ENCODE measurements around the gene MDFIC. TPM values are rescaled to one million over a fixed set of nuclear protein-coding genes. Genes with fewer than 3 reads are reported as not detected.

Gene MDFIC
- total RNA-seq, 3 donors from 2014 or later (not counting 1 experiment from before 2014, with no cell fraction given): 19.1 to 24.0 (median 21.8) TPM

- Mint-ChIP-seq H3K27ac (peak overlapping the region in 1 of 2 donors; percentile 30), H3K9me3 (no peaks in the 10 kb centered on the region), H3K4me3 (no peak overlapping the region), H3K4me1 (peaks cover 35 to 51% of the 10 kb centered on the region in 2 donors), H3K36me3 (no peaks in the 10 kb centered on the region), H3K27me3 (ENCODE audit: low read depth in 2 of 2) (no peaks in the 10 kb centered on the region)
- TF ChIP-seq CTCF (IDR thresholded peaks at IDR 0.05): no peak
- WGBS (ENCODE audit: insufficient coverage): 22% methylated on average over 1 of the region's 1 CpG
- peaks cover 14% of the 10 kb centered on the region for H3K36me3 ChIP-seq (ENCODE audit: control insufficient read depth, insufficient read depth, low read length)
- no peaks in the 10 kb centered on the region for H3K9me3 ChIP-seq (ENCODE audit: control insufficient read depth, insufficient read depth, low read length)
- no peak for DNase-seq
- H3K4me1 ChIP-seq (ENCODE audit: control insufficient read depth, insufficient read depth, low read length): peaks cover 4% of the 10 kb centered on the region
- no peaks in the 10 kb centered on the region for H3K27me3 ChIP-seq (ENCODE audit: control insufficient read depth, insufficient read depth, low read length)
- ATAC-seq: peak in 1 of 3 donors; percentile 39
- intact Hi-C loops (cut with micrococcal nuclease): no loop called here
- H3K27ac ChIP-seq (ENCODE audit: low read length): no peak overlapping the region
- H3K4me3 ChIP-seq (ENCODE audit: low read length): no peak overlapping the region
Observed at GRCh38 chr7:115014794-115015193, 92.9 kb downstream of the MDFIC start.

DNA sequence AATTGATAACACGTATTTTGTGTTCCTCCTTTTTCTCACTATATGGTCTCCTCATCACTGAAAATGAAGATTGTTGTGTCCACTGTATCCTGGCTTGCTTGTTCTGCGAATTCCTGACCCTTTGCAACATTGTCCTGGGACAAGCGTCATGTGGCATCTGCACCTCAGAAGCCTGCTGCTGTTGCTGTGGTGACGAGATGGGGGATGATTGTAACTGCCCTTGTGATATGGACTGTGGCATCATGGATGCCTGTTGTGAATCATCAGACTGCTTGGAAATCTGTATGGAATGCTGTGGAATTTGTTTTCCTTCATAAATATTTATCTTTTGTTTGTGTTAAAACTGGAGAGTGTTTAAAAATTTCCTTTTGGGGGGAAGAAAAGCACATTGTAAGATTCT is 93.7 kb downstream of the MDFIC start:
- Mint-ChIP-seq H3K36me3 (no peaks in the 10 kb centered on the region), H3K27ac (no peak overlapping the region), H3K9me3 (no peaks in the 10 kb centered on the region), H3K27me3 (ENCODE audit: low read depth in 2 of 2) (no peaks in the 10 kb centered on the region), H3K4me1 (peaks cover 37 to 51% of the 10 kb centered on the region in 2 donors), H3K4me3 (no peak overlapping the region)
- WGBS (ENCODE audit: insufficient coverage): 97% methylated on average over 4 of the region's 4 CpGs
- H3K4me1 ChIP-seq (ENCODE audit: control insufficient read depth, insufficient read depth, low read length): peaks cover 3% of the 10 kb centered on the region
- TF ChIP-seq CTCF (IDR thresholded peaks at IDR 0.05): no peak
- H3K9me3 ChIP-seq (ENCODE audit: control insufficient read depth, insufficient read depth, low read length): no peaks in the 10 kb centered on the region
- H3K27ac ChIP-seq (ENCODE audit: low read length): no peak overlapping the region
- intact Hi-C loops (cut with micrococcal nuclease): no loop called here
- H3K36me3 ChIP-seq (ENCODE audit: control insufficient read depth, insufficient read depth, low read length): peaks cover 14% of the 10 kb centered on the region
- no peak overlapping the region for H3K4me3 ChIP-seq (ENCODE audit: low read length)
- no peak for DNase-seq
- H3K27me3 ChIP-seq (ENCODE audit: control insufficient read depth, insufficient read depth, low read length): no peaks in the 10 kb centered on the region
- ATAC-seq: no peak

DNA sequence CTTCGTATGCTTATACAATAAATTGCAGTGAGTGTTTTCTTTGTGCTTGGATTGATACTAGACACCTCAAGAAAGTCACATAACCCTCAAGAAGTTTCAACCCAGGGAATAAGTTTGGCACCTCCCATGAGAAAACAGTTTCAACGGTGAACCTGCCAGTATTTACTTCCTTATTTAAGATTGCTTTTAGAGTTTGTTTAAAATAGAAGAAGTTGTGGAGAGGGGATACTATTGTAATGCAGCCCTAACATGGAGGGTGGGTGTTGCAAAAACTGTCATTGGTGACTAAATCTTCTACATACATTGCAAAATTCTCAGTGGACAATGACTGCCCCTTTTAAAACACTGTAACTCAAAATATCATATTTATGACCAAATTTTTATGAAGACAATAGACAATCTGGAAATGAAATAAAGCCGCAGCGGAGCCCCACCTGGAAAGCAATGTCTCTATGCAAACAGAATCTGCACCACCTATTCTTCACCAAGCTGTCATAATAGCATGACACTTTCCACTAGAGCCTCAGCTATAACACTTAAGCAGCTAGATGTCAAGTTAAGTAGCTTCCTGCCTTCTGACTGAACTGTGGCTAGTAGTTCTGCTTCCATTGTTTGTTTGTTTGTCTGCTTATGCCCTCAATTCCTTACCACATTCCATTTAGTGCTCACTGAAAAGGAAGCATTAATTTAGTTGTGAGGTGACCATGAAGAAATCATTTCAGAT is 98.2 kb downstream of the MDFIC start:
- peaks cover 4% of the 10 kb centered on the region for H3K4me1 ChIP-seq (ENCODE audit: control insufficient read depth, insufficient read depth, low read length)
- H3K27me3 ChIP-seq (ENCODE audit: control insufficient read depth, insufficient read depth, low read length): no peaks in the 10 kb centered on the region
- Mint-ChIP-seq H3K27me3 (ENCODE audit: low read depth in 2 of 2) (peaks cover 2 to 10% of the 10 kb centered on the region in 2 donors), H3K4me1 (peaks cover 24 to 40% of the 10 kb centered on the region in 2 donors), H3K9me3 (no peaks in the 10 kb centered on the region), H3K36me3 (no peaks in the 10 kb centered on the region), H3K27ac (no peak overlapping the region), H3K4me3 (no peak overlapping the region)
- intact Hi-C loops (cut with micrococcal nuclease): no loop called here
- no peak overlapping the region for H3K27ac ChIP-seq (ENCODE audit: low read length)
- 73% methylated on average over 3 of the region's 4 CpGs for WGBS (ENCODE audit: insufficient coverage)
- no peak for TF ChIP-seq CTCF (IDR thresholded peaks at IDR 0.05)
- ATAC-seq: peak in 1 of 3 donors; percentile 47
- no peak for DNase-seq
- H3K4me3 ChIP-seq (ENCODE audit: low read length): no peak overlapping the region
- H3K36me3 ChIP-seq (ENCODE audit: control insufficient read depth, insufficient read depth, low read length): peaks cover 11% of the 10 kb centered on the region
- no peaks in the 10 kb centered on the region for H3K9me3 ChIP-seq (ENCODE audit: control insufficient read depth, insufficient read depth, low read length)

DNA sequence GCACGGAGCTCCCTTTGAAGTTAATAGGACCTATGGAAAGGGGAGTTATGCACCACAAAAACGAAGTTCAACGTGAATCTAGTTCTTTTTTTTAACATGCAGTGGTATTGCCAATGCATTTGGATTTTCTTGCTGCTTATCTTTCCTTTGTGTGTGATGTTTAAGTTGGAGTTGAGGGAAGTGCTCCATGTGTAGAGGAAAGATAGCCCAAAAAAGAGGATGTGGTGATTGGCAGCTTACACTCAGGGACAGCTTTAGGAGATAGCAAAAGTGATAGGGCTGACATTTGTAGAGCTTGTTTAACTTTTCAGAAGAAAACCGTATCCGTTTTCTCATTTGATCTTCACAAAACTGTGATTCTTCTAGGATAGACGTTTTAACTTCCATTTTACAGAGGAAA is 101.3 kb downstream of the MDFIC start:
- no peak overlapping the region for H3K4me3 ChIP-seq (ENCODE audit: low read length)
- H3K4me3 Mint-ChIP-seq: no peak overlapping the region
- no peaks in the 10 kb centered on the region for H3K36me3 ChIP-seq (ENCODE audit: control insufficient read depth, insufficient read depth, low read length)
- peaks cover 4% of the 10 kb centered on the region for H3K4me1 ChIP-seq (ENCODE audit: control insufficient read depth, insufficient read depth, low read length)
- WGBS (ENCODE audit: insufficient coverage): 7% methylated on average over 3 of the region's 6 CpGs
- peaks cover 16 to 31% of the 10 kb centered on the region in 2 donors for H3K4me1 Mint-ChIP-seq
- H3K9me3 Mint-ChIP-seq: no peaks in the 10 kb centered on the region
- no peak overlapping the region for H3K27ac Mint-ChIP-seq
- H3K27me3 ChIP-seq (ENCODE audit: control insufficient read depth, insufficient read depth, low read length): no peaks in the 10 kb centered on the region
- intact Hi-C loops (cut with micrococcal nuclease): no loop called here
- peaks cover 2 to 10% of the 10 kb centered on the region in 2 donors for H3K27me3 Mint-ChIP-seq (ENCODE audit: low read depth in 2 of 2)
- no peak overlapping the region for H3K27ac ChIP-seq (ENCODE audit: low read length)
- H3K9me3 ChIP-seq (ENCODE audit: control insufficient read depth, insufficient read depth, low read length): no peaks in the 10 kb centered on the region
- TF ChIP-seq CTCF (IDR thresholded peaks at IDR 0.05): no peak
- DNase-seq (no peak), ATAC-seq (no peak)
- H3K36me3 Mint-ChIP-seq: no peaks in the 10 kb centered on the region

All from natural killer cell (primary cell).